ENCODE results near the gene MARCKS.

- TF ChIP-seq CTCF (conservative IDR thresholded peaks at IDR 0.05) (no peak), EZH2 (IDR thresholded peaks at IDR 0.05; ENCODE audit: low read depth) (no peak)
These were observed 47.3 kb upstream of the MARCKS start for GRCh38 chr6:113809826-113810225.
